Gastroesophageal sphincter (tissue), 3 donors: Measurements from ENCODE around the gene PLIN1.

ENCODE experiments used
- EP300 ChIP-seq: sonication (generic); formaldehyde crosslinking; IDR thresholded peaks from one replicate; pipeline ENCODE4 v1.6.1; 2017; ENCODE audit warnings: antibody characterized with exemption, mild to moderate bottlenecking
- POLR2A ChIP-seq, 2 donors: fragments of 450-650 bp; IDR thresholded peaks; one replicate each; pipeline ENCODE4 v1.6.1; 2017; ENCODE audit warnings: antibody characterized with exemption in 2 of 2, mild to moderate bottlenecking in 2 of 2, moderate library complexity in 1 of 2
- POLR2AphosphoS5 ChIP-seq: sonication (generic); formaldehyde crosslinking; IDR thresholded peaks from one replicate; pipeline ENCODE4 v1.6.1; 2017; ENCODE audit warnings: antibody characterized with exemption
- TF ChIP-seq, protein P1 (sequence below), 4 experiments: fragments of 200-600 bp in 2 of 4; fragments of 450-650 bp in 2 of 4; sonication (generic) in 1 of 4; IDR thresholded peaks; one replicate each; pipeline ENCODE4 v1.5.1; 2017 to 2019; ENCODE audit warnings: antibody characterized with exemption in 4 of 4, mild to moderate bottlenecking in 2 of 4, moderate library complexity in 2 of 4

GRCh38 chr15:89671687-89672086, 7.5 kb downstream of the PLIN1 start:
- TF ChIP-seq, protein P1, sequence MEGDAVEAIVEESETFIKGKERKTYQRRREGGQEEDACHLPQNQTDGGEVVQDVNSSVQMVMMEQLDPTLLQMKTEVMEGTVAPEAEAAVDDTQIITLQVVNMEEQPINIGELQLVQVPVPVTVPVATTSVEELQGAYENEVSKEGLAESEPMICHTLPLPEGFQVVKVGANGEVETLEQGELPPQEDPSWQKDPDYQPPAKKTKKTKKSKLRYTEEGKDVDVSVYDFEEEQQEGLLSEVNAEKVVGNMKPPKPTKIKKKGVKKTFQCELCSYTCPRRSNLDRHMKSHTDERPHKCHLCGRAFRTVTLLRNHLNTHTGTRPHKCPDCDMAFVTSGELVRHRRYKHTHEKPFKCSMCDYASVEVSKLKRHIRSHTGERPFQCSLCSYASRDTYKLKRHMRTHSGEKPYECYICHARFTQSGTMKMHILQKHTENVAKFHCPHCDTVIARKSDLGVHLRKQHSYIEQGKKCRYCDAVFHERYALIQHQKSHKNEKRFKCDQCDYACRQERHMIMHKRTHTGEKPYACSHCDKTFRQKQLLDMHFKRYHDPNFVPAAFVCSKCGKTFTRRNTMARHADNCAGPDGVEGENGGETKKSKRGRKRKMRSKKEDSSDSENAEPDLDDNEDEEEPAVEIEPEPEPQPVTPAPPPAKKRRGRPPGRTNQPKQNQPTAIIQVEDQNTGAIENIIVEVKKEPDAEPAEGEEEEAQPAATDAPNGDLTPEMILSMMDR (IDR thresholded peaks at IDR 0.05): no peak
- TF ChIP-seq POLR2AphosphoS5: no peak
- TF ChIP-seq POLR2A (IDR thresholded peaks at IDR 0.05): no peak
- no peak for TF ChIP-seq EP300
